NCI-H2081 treated with DMSO at 0.1 percent for 48 hours (cell line): ENCODE measurements around the gene YIPF7.

Experiments
- DNase-seq: peaks from one replicate; lab custom pipeline; 2025; lab: John Stamatoyannopoulos, UW

Gene YIPF7

GRCh38 chr4:44651425-44651824, at the start of gene YIPF7:
TSS of gene YIPF7 (minus strand) at chr4:44651625. CDS start at chr4:44650100, 1,525 bp downstream.
- no peak for DNase-seq

GRCh38 chr4:44701037-44701436, 49.6 kb upstream of the YIPF7 start:
- DNase-seq, result no peak

DNA sequence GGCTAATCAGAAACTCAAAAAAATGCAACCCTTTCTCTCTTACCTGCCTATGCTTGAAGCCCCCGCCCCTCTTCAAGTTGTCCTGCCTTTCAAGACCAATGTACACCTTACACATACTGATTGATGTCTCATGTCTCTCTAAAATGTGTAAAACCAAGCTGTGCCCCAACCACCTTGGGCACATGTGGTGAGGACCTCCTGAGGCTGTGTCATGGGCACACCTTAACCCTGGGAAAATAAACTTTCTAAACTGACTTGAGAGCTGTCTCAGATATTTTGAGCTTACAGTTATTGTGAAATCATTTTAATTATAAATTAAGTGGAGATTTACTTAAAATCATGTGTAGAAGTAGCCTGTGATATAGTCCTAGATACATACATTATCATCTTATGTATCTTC, 49.0 kb upstream of the YIPF7 start:
- DNase-seq, result no peak

- DNase-seq, result no peak
Observed at GRCh38 chr4:44684648-44685047, 33.2 kb upstream of the YIPF7 start.

- no peak for DNase-seq
Observed at GRCh38 chr4:44679060-44679459, 27.6 kb upstream of the YIPF7 start.

GRCh38 chr4:44678094-44679041, 26.9 kb upstream of the YIPF7 start, which contains the start of gene GUF1:
TSS of gene GUF1 (plus strand) at chr4:44678420. CDS start at chr4:44678623, 203 bp downstream.
- peak; percentile 85 for DNase-seq

DNA sequence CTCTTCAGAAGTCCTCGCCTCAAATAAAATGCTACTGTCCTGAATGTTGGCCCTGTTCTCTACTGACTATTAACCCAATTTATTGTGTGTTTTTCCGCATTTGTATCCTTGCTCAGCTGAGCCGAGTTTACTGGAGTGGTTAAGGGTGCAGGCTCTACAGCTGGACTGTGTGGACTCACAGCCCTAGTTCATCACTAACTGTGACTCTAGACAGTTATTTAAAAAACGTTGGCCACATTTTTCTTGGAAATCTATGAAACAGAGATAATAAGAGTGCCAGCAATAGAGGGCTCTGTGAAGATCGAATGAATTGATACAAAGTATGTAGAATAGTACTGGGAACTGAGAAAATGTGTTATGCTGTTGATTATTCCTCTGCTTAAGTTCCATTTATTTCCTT, 23.9 kb upstream of the YIPF7 start:
- DNase-seq, result no peak

- DNase-seq, result no peak
Observed at GRCh38 chr4:44674471-44674870, 23.0 kb upstream of the YIPF7 start.

DNA sequence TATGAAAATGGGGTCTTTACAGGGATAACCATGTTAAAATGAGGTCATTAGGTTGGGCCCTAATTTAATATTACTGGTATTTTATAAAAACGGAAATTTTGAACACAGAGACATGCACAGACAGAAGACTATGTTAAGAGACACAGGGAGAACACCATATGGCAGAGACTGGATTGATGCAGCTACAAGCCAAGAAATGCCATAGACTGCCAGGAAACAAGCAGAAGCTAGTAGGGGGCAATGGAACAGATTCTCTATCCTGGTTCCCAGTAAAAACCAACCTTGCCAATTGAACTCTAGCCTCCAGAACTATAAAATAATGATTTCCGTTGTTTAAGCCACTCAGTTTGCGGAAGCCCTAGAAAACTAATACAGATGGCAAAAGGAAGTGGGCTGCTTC, 20.2 kb upstream of the YIPF7 start:
- DNase-seq, result no peak

- no peak for DNase-seq
Observed at GRCh38 chr4:44670506-44671199, 19.2 kb upstream of the YIPF7 start.

- DNase-seq, result no peak
Observed at GRCh38 chr4:44668526-44668925, 17.1 kb upstream of the YIPF7 start.

- no peak for DNase-seq
Observed at GRCh38 chr4:44663539-44664263, 12.3 kb upstream of the YIPF7 start.

- DNase-seq, result no peak
Observed at GRCh38 chr4:44662623-44663005, 11.2 kb upstream of the YIPF7 start.

GRCh38 chr4:44661940-44662622, 10.7 kb upstream of the YIPF7 start:
- no peak for DNase-seq

- DNase-seq, result no peak
Observed at GRCh38 chr4:44660396-44660795, 9.0 kb upstream of the YIPF7 start.

DNA sequence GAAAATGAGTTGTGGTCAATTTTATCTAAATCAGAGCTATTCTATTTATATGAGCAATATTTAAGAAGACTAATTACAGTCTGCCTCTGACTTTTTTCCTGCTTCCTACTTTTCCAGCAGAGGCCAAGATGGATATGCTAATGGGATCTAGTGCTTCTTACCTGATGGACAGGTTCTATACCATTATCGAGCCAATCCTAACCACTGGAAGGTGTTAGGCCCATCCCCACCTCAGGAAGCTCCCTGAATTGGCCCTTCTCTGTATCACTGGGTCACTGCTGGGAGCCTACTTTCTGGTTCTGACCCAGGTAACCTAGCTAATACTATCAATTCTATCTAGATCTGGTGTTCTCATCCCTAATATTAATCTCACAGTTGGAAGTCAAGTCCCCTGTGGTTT, 577 bp upstream of the YIPF7 start:
- DNase-seq, result no peak

DNA sequence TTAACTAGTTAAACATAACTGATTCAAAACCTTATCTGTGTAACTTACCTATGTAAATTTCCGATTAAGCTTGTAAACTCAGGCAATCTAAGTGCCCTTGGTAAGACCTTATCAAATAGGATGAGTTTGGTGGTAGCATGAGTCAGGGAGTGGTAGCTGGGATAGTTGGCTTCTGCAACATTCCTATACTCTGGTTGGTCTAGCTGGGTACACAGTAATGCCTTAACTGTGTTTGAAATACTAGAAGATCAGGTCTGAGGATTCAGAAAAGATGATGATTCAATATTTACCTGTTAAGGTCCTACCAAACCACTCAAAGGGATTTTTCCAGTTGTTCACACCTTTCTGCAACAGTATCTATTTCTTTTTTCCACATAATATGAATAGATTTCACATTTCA, 5.3 kb downstream of the YIPF7 start:
- no peak for DNase-seq

GRCh38 chr4:44638091-44638490, 13.3 kb downstream of the YIPF7 start:
- DNase-seq, result no peak

DNA sequence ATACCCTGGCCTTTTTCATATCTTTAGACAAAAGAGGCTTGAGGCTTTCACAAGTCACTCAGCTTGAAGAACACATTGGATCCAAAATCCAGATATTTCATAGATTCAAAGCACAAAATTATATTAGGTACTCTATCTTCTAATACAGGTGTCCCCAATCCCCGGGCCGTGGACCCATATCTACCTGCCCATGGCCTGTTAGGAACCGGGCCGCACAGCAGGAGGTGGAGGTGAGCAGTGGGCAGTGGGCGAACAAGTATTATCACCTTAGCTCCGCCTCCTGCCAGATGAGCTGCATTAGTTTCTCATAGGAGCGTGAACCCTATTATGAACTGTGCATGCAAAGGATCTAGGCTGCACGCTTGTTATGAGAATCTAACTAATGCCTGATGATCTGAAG, 18.7 kb downstream of the YIPF7 start:
- no peak for DNase-seq

GRCh38 chr4:44632089-44632488, 19.3 kb downstream of the YIPF7 start:
- no peak for DNase-seq

DNA sequence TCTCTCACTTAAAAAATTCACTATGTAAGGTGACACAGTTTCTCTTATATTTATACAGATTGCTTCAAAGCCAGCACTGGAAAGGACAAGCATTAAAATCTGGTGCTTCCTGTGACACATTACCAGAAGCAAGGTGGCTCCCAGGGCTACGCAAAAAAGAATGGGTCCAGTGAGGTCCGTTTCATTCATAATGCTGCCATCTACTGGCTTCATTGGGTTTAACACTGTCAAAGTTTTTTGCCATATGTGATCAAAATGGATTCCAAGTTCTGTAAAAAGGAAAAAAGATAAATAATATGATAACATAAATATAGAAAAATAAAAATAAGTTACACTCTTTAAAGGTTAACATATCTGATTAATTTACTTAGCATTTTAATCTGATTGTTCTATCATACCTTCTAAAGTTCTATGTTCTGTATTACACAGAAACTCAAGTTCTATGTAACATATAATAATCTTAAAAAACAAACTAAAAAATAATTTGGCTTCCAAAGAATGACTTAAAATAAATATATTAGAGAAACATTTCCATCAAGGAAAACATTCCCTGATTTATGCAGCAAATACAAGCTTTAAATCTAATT, 22.1 kb downstream of the YIPF7 start:
- peak; percentile 49 for DNase-seq

DNA sequence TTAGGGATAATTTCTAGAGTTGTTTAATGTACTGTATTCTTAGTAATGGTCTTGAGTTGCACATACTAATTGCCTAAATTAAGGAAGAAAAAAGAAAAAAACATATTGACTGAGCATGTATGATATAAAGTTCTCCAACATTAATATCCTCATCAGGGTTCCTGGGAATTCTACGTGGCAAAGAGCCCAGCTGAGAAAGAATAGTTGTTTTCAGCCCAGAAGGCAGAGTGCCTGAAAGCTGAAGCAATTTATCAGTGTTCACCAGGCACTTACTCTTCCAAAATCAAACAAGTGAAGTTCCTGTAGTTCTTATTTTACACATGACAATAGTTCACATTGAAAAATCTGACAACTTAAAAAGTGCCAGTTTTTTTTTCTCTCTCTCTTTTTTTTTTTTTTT, 27.7 kb downstream of the YIPF7 start:
- DNase-seq, result no peak
